AML-193 (cell line): ENCODE results near the gene DSTN.

Experiments used
- DNase-seq, 2 experiments: peaks; one replicate each; lab custom pipeline; 2025; lab: John Stamatoyannopoulos, UW

The DSTN gene

GRCh38 chr20:17612287-17612991, 42.6 kb downstream of the DSTN start:
- DNase-seq: no peak

GRCh38 chr20:17612992-17613327, 43.1 kb downstream of the DSTN start:
- DNase-seq: no peak

- DNase-seq: no peak
These were observed 43.7 kb downstream of the DSTN start for GRCh38 chr20:17613328-17614175.

- no peak for DNase-seq
These were observed 44.4 kb downstream of the DSTN start for GRCh38 chr20:17614176-17614811.

GRCh38 chr20:17614812-17615644, 45.2 kb downstream of the DSTN start:
- no peak for DNase-seq

GRCh38 chr20:17615645-17616479, 46.0 kb downstream of the DSTN start:
- DNase-seq: no peak

GRCh38 chr20:17616480-17617211, 46.8 kb downstream of the DSTN start:
- DNase-seq: no peak

- peak; percentile 3 to 4 for DNase-seq
These were observed 47.5 kb downstream of the DSTN start for GRCh38 chr20:17617212-17617867.

GRCh38 chr20:17617868-17618672, 48.2 kb downstream of the DSTN start:
- no peak for DNase-seq

- no peak for DNase-seq
These were observed 48.8 kb downstream of the DSTN start for GRCh38 chr20:17618673-17619013.

- DNase-seq: no peak
These were observed 49.6 kb downstream of the DSTN start for GRCh38 chr20:17619351-17620093.

GRCh38 chr20:17620371-17621228, 50.7 kb downstream of the DSTN start:
- DNase-seq: no peak

- no peak for DNase-seq
These were observed 51.5 kb downstream of the DSTN start for GRCh38 chr20:17621229-17621968.

- DNase-seq: no peak
These were observed 52.4 kb downstream of the DSTN start for GRCh38 chr20:17622086-17622850.

GRCh38 chr20:17622851-17623508, 53.1 kb downstream of the DSTN start:
- no peak for DNase-seq
